ENCODE measurements around the gene HTR1E. TPM values are rescaled to one million over a fixed set of nuclear protein-coding genes. Genes with fewer than 3 reads are reported as not detected.

Gene HTR1E
- total and polyA plus RNA-seq, 11 donors = not detected

DNA sequence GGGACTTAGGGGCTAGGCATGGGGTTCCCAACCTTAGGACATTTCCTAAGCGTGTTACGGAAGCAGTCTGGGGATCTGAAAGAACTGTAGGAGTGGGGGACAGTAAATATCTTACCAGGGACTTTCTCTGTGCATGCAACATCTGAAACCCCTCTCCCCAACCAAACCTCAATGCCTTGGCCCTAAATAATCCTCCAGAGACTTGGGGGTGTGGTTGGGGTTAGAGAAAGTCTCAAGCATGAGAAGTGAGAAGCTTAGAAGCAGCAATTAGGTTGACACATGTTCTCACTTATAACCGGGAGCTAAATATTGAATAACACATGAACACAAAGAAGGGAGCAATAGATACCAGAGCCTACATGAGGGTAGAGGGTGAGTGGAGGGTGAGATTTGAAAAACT is 74.7 kb downstream of the HTR1E start:
- H3K9me3 ChIP-seq = peaks cover 0 to 3% (median 0%) of the 10 kb centered on the region in 12 donors
- intact Hi-C loops (cut with DNase I) = no loop called here
- no peak overlapping the region for H3K27ac ChIP-seq
- H3K4me1 ChIP-seq = no peaks in the 10 kb centered on the region
- ATAC-seq (no peak), DNase-seq (no peak)
- TF ChIP-seq CTCF (IDR thresholded peaks at IDR 0.05) = no peak
- no peak for TF ChIP-seq POLR2A (IDR thresholded peaks at IDR 0.05)
- no peaks in the 10 kb centered on the region for H3K27me3 ChIP-seq
- 92 to 95% (median 93%) methylated on average over 3 of the region's 3 CpGs for WGBS, 4 donors
- no peak overlapping the region for H3K4me3 ChIP-seq
- H3K36me3 ChIP-seq = no peaks in the 10 kb centered on the region

GRCh38 chr6:87012743-87013142 is 75.4 kb downstream of the HTR1E start:
- no peaks in the 10 kb centered on the region for H3K36me3 ChIP-seq
- DNase-seq = no peak
- peaks cover 0 to 3% (median 0%) of the 10 kb centered on the region in 12 donors for H3K9me3 ChIP-seq
- no peaks in the 10 kb centered on the region for H3K27me3 ChIP-seq
- no peak for TF ChIP-seq POLR2A (IDR thresholded peaks at IDR 0.05)
- TF ChIP-seq CTCF (IDR thresholded peaks at IDR 0.05) = no peak
- ATAC-seq = no peak
- H3K4me3 ChIP-seq = no peak overlapping the region
- no peaks in the 10 kb centered on the region for H3K4me1 ChIP-seq
- WGBS, 4 donors = 63 to 73% (median 67%) methylated on average over 3 of the region's 3 CpGs
- intact Hi-C loops (cut with DNase I) = no loop called here
- H3K27ac ChIP-seq = no peak overlapping the region

- WGBS, 4 donors = 50 to 58% (median 54%) methylated on average over 2 of the region's 2 CpGs
- Histone ChIP-seq H3K4me1 (no peaks in the 10 kb centered on the region), H3K27ac (no peak overlapping the region), H3K27me3 (no peaks in the 10 kb centered on the region), H3K36me3 (no peaks in the 10 kb centered on the region), H3K9me3 (peaks cover 0 to 3% (median 0%) of the 10 kb centered on the region in 12 donors), H3K4me3 (no peak overlapping the region)
- no peak for ATAC-seq
- intact Hi-C loops (cut with DNase I) = no loop called here
- no peak for DNase-seq
- TF ChIP-seq CTCF (IDR thresholded peaks at IDR 0.05) (no peak), POLR2A (IDR thresholded peaks at IDR 0.05) (no peak)
Measured at GRCh38 chr6:87016772-87017171, 79.4 kb downstream of the HTR1E start.

DNA sequence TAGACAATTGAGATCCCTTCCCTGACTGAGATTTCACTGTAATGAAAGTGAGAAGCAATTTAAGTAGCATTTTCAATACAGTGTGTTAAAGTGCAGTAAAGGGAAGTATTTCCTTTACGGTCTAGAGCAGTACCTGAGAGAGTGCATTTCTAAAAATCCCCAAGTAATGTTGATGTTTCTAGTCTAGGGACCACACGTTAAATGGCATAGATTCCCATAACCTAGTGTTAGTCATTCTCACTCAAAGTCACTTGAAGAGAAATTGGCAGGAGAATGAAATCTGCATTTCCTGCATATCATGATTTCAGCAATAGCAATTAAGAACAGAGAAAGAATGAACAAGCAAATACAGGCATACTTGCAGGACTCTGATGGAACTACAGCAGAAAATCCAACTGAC is 89.7 kb downstream of the HTR1E start:
- H3K9me3 ChIP-seq = no peaks in the 10 kb centered on the region
- intact Hi-C loops (cut with DNase I) = loop anchor here in 2 of 10 donors (10.0 kb wide), 1 partner anchor 1102 kb away; no protein-coding TSS in a partner anchor
- no peaks in the 10 kb centered on the region for H3K27me3 ChIP-seq
- no peaks in the 10 kb centered on the region for H3K36me3 ChIP-seq
- no peak for DNase-seq
- H3K27ac ChIP-seq = no peak overlapping the region
- no peak overlapping the region for H3K4me3 ChIP-seq
- ATAC-seq = no peak
- no peaks in the 10 kb centered on the region for H3K4me1 ChIP-seq
- 60 to 85% (median 72%) methylated on average over 2 of the region's 2 CpGs for WGBS, 4 donors
- no peak for TF ChIP-seq POLR2A (IDR thresholded peaks at IDR 0.05)
- no peak for TF ChIP-seq CTCF (IDR thresholded peaks at IDR 0.05)

All from heart left ventricle (tissue), 16 donors.